NCI-H510A (cell line): ENCODE measurements around the gene FCRLA.
"Not testable (repeated sequence)": the region's sequence is repeated elsewhere in the genome, so short reads cannot be mapped to it uniquely, and the experiment has no call there.

ENCODE experiments used
- DNase-seq: peaks from one replicate; lab custom pipeline; 2025; lab: John Stamatoyannopoulos, UW

The FCRLA gene, protein sequence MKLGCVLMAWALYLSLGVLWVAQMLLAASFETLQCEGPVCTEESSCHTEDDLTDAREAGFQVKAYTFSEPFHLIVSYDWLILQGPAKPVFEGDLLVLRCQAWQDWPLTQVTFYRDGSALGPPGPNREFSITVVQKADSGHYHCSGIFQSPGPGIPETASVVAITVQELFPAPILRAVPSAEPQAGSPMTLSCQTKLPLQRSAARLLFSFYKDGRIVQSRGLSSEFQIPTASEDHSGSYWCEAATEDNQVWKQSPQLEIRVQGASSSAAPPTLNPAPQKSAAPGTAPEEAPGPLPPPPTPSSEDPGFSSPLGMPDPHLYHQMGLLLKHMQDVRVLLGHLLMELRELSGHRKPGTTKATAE

DNA sequence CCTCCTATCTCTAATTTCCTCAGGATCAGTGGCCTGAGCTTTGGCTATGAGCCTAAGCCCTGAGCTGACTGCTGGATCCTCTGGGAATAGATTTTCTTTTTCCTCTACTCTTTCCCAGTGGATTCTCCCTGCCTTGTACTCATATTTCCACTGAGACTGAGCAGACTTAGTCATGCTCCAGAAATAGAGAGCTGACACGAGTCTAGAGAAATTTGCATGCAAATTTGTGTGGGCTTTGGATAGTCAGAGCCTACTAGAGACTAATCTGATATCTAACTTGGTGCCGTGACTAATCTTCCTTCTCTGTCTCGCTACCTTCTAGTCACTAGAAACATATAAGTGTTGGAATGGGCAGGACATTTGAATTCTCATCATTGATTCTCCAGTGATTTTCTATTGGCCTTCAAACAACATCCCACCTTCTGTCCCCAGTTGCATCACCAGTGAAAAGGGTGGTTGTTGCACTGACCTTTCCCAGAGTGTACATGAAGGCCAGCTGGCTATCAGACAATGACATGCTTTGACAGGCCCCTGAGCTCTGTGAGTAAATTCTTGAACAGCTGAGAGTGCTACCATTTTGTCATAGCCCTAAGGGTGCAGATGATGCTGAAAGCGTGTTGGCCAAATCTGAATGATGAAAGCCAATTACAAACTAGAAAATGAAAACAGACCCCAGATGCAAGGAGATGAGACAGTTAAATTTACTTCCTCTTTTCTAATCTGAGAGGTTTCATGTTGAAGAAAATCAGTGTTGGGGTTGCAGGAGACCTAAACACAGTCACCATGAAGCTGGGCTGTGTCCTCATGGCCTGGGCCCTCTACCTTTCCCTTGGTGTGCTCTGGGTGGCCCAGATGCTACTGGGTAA lies at the start of gene FCRLA:
TSS of gene FCRLA (plus strand) at position 748 of the 866 bp plus-strand sequence. CDS start at position 784, 36 bp downstream.
- DNase-seq: no peak

GRCh38 chr1:161658524-161658923 lies 48.5 kb upstream of the FCRLA start:
- not testable (repeated sequence) for DNase-seq

DNA sequence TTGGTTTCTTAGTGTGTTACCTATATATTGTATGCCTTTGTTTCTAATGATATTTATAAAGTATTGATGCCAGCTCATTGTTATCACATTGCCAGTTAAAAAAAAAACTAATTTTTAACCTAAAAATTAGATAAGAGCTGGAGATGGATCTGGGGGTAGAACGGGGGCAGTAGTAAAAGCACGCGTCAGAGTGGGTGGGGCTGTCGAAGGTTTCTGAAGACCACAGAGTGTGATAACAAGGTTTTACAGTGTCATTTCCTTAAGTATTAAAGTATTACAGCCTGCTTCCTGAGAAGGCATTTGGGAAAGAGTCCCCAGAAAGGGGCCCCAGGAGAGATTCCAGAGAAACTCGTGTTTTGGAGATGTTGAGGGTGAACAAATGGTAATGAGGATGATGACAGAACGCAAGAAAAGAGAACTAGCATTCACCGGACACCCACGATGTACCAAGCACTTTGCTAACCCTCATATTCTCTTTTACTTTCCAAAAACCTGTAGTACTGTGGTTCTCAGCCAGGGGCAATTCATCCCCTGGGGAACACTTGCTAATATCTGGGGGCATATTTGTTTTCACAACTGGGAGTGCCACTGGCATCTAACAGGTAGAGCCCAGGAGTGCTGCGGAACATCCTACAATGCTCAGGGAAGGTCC lies 45.2 kb upstream of the FCRLA start:
- DNase-seq: not testable (repeated sequence)

GRCh38 chr1:161662684-161663339 lies 44.2 kb upstream of the FCRLA start, which contains the start of gene FCGR2B:
TSS of gene FCGR2B (plus strand) at chr1:161663143. CDS start at chr1:161663242, 99 bp downstream.
- not testable (repeated sequence) for DNase-seq

DNA sequence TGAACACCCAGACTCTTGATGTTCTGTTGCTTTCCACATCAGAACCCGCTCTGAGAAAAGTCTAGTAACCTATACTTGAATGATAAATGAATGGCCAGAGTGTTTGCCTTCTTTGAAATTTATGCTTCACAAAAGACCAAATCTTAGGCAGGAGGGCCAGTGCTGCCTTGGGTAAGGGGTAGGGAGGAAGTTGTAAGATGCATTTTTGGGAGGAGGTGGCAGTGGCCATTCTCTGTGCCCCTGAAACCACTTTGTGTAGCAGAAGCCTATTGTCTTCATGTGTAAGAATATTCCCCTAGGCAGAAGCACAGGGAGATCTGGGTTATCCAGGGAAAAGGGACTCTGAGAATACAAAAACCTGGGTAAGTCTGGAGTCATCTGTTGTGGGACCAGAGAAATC lies 43.5 kb upstream of the FCRLA start:
- DNase-seq: not testable (repeated sequence)

DNA sequence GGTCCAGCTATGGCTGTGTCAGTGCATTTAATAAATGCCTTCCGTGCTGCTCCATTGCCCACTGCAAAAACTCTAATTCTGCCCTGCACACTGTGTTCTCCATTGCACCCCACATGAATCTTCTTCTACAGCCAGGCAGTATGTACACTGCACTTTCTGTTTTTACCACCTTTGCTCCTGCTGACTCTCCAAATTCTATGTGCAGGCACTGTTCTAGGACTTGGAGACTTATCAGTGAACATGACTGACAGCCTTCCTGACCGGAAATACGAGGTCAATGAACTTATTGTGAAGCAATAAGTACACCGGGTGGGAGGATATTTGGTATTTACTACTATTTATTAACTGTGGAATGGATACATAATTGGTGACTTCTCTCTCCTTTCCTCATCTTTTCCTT lies 42.3 kb upstream of the FCRLA start:
- DNase-seq: not testable (repeated sequence)

- DNase-seq: not testable (repeated sequence)
Observed at GRCh38 chr1:161671045-161672020, 35.7 kb upstream of the FCRLA start.

DNA sequence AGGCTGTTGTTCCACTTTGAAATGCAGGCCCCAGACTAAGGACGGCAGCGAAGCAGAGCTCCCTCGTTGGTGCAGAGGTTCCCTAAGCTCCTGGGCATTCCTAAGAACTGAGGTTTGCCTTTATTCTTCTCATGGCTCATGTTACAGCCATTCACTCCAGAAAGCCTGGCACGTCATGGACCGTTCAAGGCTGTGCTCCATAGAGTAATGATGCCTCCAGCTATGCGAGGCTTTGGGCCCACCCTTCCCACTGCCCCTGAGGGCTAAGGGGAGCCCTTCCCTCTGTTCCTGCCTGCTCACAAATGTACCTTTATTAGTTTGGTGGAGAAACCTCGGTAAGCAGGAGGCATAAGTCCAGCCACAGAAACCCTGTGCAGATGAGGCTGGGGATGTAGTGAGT lies 33.6 kb upstream of the FCRLA start:
- not testable (repeated sequence) for DNase-seq

- not testable (repeated sequence) for DNase-seq
Observed at GRCh38 chr1:161674447-161674846, 32.6 kb upstream of the FCRLA start.

DNA sequence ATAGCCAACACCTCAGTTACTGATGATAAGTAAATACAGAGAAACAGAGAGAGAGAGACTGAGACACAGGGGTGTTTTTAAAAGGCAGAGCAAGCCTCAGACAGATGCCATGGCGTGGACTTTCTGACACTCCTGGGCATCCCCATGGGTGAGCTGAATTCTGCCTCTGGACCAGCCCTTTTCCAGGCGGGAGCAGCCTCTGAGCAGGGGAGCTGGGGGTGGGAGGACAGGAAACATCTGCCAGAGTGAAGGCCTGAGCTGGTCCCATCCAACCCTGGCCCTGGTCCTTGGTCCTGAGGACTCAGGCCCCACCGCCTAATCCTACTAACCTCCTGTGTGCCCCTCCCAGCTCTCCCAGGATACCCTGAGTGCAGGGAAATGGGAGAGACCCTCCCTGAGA lies 32.1 kb upstream of the FCRLA start:
- DNase-seq: not testable (repeated sequence)

DNA sequence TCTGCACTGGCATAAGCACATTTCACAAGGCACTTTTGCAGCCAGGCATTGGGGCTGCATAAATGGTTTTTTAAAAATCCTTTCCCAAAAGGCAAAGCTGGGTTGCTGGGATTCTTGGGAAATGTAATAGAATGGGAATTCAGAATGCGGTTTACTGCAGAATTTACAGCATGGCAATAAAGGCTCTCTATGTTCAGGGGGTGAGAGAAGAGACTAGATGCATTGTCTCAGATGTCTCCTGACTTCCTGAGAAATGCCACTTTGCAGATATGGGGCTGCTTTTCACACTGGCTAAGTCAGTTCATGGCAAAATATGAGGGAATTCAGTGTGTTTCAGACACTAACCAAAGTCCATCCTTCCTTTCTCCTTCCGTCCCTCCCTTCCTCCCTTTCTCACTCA lies 30.6 kb upstream of the FCRLA start:
- DNase-seq: no peak

- DNase-seq: no peak
Observed at GRCh38 chr1:161676958-161677689, 29.9 kb upstream of the FCRLA start.

- no peak for DNase-seq
Observed at GRCh38 chr1:161678500-161678899, 28.5 kb upstream of the FCRLA start.

DNA sequence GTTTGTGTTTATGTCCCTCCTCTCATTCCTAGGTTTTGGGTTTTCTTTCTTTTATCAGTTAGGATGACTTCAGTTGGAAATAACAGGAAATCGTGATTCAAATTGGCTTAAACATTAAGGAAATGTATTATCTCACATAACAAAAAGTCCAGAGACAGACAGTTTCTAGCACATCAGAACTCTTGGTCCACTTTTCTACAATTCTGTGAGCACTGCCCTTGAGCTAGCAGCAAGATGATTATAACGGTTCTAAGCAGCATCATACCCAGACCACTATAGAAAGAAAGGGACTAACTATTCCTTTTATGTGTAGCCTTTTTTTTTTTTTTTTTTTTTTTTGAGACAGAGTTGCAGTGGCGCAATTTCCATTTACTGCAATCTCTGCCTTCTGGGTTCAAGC lies 25.1 kb upstream of the FCRLA start:
- DNase-seq: no peak

GRCh38 chr1:161688946-161689345 lies 18.1 kb upstream of the FCRLA start:
- DNase-seq: no peak

- DNase-seq: no peak
Observed at GRCh38 chr1:161691846-161692245, 15.2 kb upstream of the FCRLA start.

GRCh38 chr1:161693020-161693712 lies 13.9 kb upstream of the FCRLA start:
- DNase-seq: not testable (repeated sequence)

GRCh38 chr1:161698302-161698701 lies 8.7 kb upstream of the FCRLA start:
- not testable (repeated sequence) for DNase-seq

- DNase-seq: no peak
Observed at GRCh38 chr1:161702250-161702649, 4.8 kb upstream of the FCRLA start.
